GM21717 (cell line): Measurements from ENCODE around the gene SMIM1.

ENCODE experiments used
- ATAC-seq: cut with Tn5 transposase; IDR thresholded peaks from one replicate; pipeline ENCODE4 v1.9.1; 2021; ENCODE audit warnings: mild to moderate bottlenecking, moderate library complexity; ENCODE audit not compliant: unreplicated experiment

Gene SMIM1

DNA sequence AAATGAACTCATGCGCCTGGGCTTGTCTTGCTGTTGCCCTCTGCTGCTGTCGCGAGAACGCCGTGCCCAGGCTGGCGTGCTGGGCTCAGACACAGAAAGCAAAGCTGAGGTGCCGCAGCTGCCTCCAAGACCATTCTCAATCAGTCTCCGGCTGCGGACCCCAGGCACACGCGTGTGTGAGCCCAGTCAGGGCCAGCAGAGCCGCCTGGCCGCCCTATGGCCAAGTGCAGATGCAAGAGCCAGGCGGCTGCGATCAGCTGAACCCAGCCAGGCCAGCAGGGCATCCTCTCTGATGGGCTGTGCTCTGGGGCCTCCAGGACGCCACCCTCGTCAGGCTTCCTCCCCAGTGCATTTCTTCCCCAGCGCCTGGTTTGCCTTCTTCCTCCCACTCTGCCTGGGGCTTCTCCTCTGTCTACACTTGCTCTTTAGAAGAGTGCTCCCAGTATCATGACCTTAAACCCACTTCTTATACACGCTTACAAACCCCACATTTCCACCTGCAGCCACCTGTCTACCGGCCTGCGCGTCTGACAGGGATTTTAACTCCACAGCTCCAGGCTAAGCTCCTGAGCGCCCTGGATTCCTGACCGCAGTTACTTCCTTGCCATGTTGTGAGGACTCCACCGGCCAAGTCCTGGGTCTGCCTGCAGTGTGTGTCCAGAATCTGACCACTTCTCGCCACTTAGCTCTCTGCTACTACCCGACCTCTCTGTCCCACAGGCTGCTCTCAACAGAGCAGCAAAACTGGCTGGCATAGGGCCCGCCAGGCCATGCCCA lies 45.5 kb downstream of the SMIM1 start:
- no peak for ATAC-seq

GRCh38 chr1:3819771-3820200 lies 47.2 kb downstream of the SMIM1 start:
- ATAC-seq: no peak

GRCh38 chr1:3820316-3820715 lies 47.8 kb downstream of the SMIM1 start:
- no peak for ATAC-seq

GRCh38 chr1:3821004-3821403 lies 48.5 kb downstream of the SMIM1 start:
- no peak for ATAC-seq

DNA sequence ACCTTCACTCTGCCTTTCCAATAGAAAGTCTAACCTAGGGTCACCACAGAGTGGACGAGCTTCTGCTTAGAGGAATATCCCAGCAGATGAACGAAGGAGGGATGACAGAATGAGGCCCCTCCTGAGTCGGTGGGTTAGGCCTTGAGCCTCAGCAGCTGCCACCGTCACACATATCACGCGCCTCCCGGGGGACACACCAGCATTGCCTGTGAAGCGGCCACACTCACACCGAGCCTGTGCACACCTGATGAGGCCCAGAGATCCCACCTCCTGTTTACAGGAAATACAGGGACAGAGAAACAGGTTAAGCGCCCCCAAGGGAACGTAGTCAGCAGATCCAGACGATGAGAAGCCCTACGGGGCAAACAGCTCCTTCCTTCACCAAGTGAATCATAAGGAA lies 48.9 kb downstream of the SMIM1 start:
- ATAC-seq: no peak

DNA sequence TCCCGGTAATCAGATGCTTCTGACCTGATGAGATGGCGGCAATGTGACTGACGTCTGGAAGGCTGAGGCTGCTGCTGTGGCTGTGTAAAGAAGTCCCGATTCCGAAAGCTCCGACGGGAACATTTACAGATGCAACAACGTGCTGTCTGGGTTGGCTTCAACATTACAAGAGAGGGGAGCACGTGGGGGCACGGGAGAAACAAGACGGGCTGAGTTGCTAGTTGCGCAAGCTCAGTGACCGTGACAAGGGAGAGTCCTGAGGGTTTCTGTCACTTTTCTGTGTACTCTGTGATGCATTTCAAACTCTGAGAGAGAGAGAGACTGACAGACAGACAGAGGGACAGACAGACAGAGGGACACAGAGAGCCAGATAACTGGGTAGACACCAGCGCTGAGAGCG lies 49.4 kb downstream of the SMIM1 start:
- ATAC-seq: no peak

- ATAC-seq: no peak
These were observed 49.9 kb downstream of the SMIM1 start for GRCh38 chr1:3822421-3822820.

DNA sequence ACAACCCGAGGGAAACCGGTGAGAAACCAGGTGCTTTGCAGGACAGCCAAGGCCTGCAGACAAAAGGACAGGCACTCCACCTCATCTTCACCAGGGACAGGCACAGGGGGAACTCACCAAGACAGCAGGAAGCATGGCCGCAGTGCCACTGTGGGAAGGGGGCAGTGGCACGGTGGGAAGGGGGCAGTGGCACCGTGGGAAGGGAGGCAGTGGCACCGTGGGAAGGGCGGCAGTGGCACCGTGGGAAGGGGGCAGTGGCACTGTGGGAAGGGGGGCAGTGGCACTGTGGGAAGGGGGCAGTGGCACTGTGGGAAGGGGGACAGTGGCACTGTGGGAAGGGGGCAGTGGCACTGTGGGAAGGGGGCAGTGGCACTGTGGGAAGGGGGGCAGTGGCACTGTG lies 52.1 kb downstream of the SMIM1 start:
- ATAC-seq: no peak

GRCh38 chr1:3825356-3825755 lies 52.8 kb downstream of the SMIM1 start:
- no peak for ATAC-seq
